Measurements from ENCODE around the gene MAP1LC3A. TPM values are rescaled to one million over a fixed set of nuclear protein-coding genes. Genes with fewer than 3 reads are reported as not detected.
A peak's percentile ranks its signal among the peaks of the same experiment; 100 is the strongest.

MAP1LC3A gene
- total RNA-seq, 2 donors from 2014 or later: 11.7 to 13.7 TPM

GRCh38 chr20:34522969-34523871 is 35.3 kb upstream of the MAP1LC3A start:
- Mint-ChIP-seq H3K36me3 (ENCODE audit: low read depth) (no peaks in the 10 kb centered on the region), H3K4me1 (peaks cover 31% of the 10 kb centered on the region), H3K27ac (peak overlapping the region; percentile 45), H3K27me3 (no peaks in the 10 kb centered on the region), H3K4me3 (peak overlapping the region; percentile 3)
- peak; percentile 74 for ATAC-seq
- no peaks in the 10 kb centered on the region for H3K9me3 ChIP-seq (ENCODE audit: control insufficient read depth, low read length, poor library complexity, severe bottlenecking)
- peak in 2 of 3 donors; percentile 22 to 36 for DNase-seq

- no peak for DNase-seq
- H3K27me3 Mint-ChIP-seq: no peaks in the 10 kb centered on the region
- H3K36me3 Mint-ChIP-seq (ENCODE audit: low read depth): no peaks in the 10 kb centered on the region
- no peak overlapping the region for H3K4me3 Mint-ChIP-seq
- peaks cover 25% of the 10 kb centered on the region for H3K4me1 Mint-ChIP-seq
- H3K9me3 ChIP-seq (ENCODE audit: control insufficient read depth, low read length, poor library complexity, severe bottlenecking): no peaks in the 10 kb centered on the region
- peak overlapping the region; percentile 37 for H3K27ac Mint-ChIP-seq
- ATAC-seq: no peak
These were observed 34.1 kb upstream of the MAP1LC3A start for GRCh38 chr20:34524426-34524825.

GRCh38 chr20:34525342-34525708 is 33.2 kb upstream of the MAP1LC3A start:
- Mint-ChIP-seq H3K4me1 (peaks cover 22% of the 10 kb centered on the region), H3K27ac (peak overlapping the region; percentile 37), H3K4me3 (no peak overlapping the region), H3K36me3 (ENCODE audit: low read depth) (no peaks in the 10 kb centered on the region), H3K27me3 (no peaks in the 10 kb centered on the region)
- no peaks in the 10 kb centered on the region for H3K9me3 ChIP-seq (ENCODE audit: control insufficient read depth, low read length, poor library complexity, severe bottlenecking)
- no peak for DNase-seq
- ATAC-seq: no peak

- ATAC-seq (no peak), DNase-seq (no peak)
- Mint-ChIP-seq H3K4me3 (no peak overlapping the region), H3K36me3 (ENCODE audit: low read depth) (no peaks in the 10 kb centered on the region), H3K27ac (peak overlapping the region; percentile 37), H3K27me3 (no peaks in the 10 kb centered on the region), H3K4me1 (peaks cover 25% of the 10 kb centered on the region)
- no peaks in the 10 kb centered on the region for H3K9me3 ChIP-seq (ENCODE audit: control insufficient read depth, low read length, poor library complexity, severe bottlenecking)
These were observed 32.7 kb upstream of the MAP1LC3A start for GRCh38 chr20:34525709-34526416.

GRCh38 chr20:34526466-34526865 is 32.1 kb upstream of the MAP1LC3A start:
- Mint-ChIP-seq H3K27me3 (no peaks in the 10 kb centered on the region), H3K4me3 (no peak overlapping the region), H3K27ac (no peak overlapping the region), H3K4me1 (peaks cover 26% of the 10 kb centered on the region), H3K36me3 (ENCODE audit: low read depth) (peaks cover 2% of the 10 kb centered on the region)
- no peaks in the 10 kb centered on the region for H3K9me3 ChIP-seq (ENCODE audit: control insufficient read depth, low read length, poor library complexity, severe bottlenecking)
- DNase-seq (no peak), ATAC-seq (no peak)

GRCh38 chr20:34527016-34527415 is 31.5 kb upstream of the MAP1LC3A start:
- DNase-seq (no peak), ATAC-seq (no peak)
- H3K4me3 Mint-ChIP-seq: no peak overlapping the region
- H3K4me1 Mint-ChIP-seq: peaks cover 25% of the 10 kb centered on the region
- no peaks in the 10 kb centered on the region for H3K27me3 Mint-ChIP-seq
- peaks cover 5% of the 10 kb centered on the region for H3K36me3 Mint-ChIP-seq (ENCODE audit: low read depth)
- H3K27ac Mint-ChIP-seq: no peak overlapping the region
- no peaks in the 10 kb centered on the region for H3K9me3 ChIP-seq (ENCODE audit: control insufficient read depth, low read length, poor library complexity, severe bottlenecking)

- peak overlapping the region; percentile 34 for H3K27ac Mint-ChIP-seq
These were observed 29.6 kb upstream of the MAP1LC3A start for GRCh38 chr20:34528921-34529297.

GRCh38 chr20:34529742-34530141 is 28.8 kb upstream of the MAP1LC3A start:
- no peak for ATAC-seq
- Mint-ChIP-seq H3K27me3 (no peaks in the 10 kb centered on the region), H3K36me3 (ENCODE audit: low read depth) (peaks cover 5% of the 10 kb centered on the region), H3K27ac (peak overlapping the region; percentile 75), H3K4me3 (no peak overlapping the region), H3K4me1 (peaks cover 18% of the 10 kb centered on the region)
- H3K9me3 ChIP-seq (ENCODE audit: control insufficient read depth, low read length, poor library complexity, severe bottlenecking): no peaks in the 10 kb centered on the region
- DNase-seq: no peak

More at GRCh38 chr20:34528921-34529297, 29.6 kb upstream of the MAP1LC3A start:
- DNase-seq: no peak
- H3K4me1 Mint-ChIP-seq: peaks cover 18% of the 10 kb centered on the region
- no peaks in the 10 kb centered on the region for H3K27me3 Mint-ChIP-seq
- no peak for ATAC-seq
- no peaks in the 10 kb centered on the region for H3K9me3 ChIP-seq (ENCODE audit: control insufficient read depth, low read length, poor library complexity, severe bottlenecking)
- peaks cover 5% of the 10 kb centered on the region for H3K36me3 Mint-ChIP-seq (ENCODE audit: low read depth)
- H3K4me3 Mint-ChIP-seq: no peak overlapping the region

GRCh38 chr20:34530342-34530741 is 28.2 kb upstream of the MAP1LC3A start:
- H3K36me3 Mint-ChIP-seq (ENCODE audit: low read depth): peaks cover 5% of the 10 kb centered on the region

GRCh38 chr20:34531608-34532265 is 26.8 kb upstream of the MAP1LC3A start:
- H3K4me1 Mint-ChIP-seq: peaks cover 12% of the 10 kb centered on the region
- peak overlapping the region; percentile 75 for H3K27ac Mint-ChIP-seq
- no peak overlapping the region for H3K4me3 Mint-ChIP-seq
- no peaks in the 10 kb centered on the region for H3K27me3 Mint-ChIP-seq
- DNase-seq: no peak
- H3K9me3 ChIP-seq (ENCODE audit: control insufficient read depth, low read length, poor library complexity, severe bottlenecking): no peaks in the 10 kb centered on the region
- ATAC-seq: no peak
- H3K36me3 Mint-ChIP-seq (ENCODE audit: low read depth): peaks cover 5% of the 10 kb centered on the region

More at GRCh38 chr20:34530342-34530741, 28.2 kb upstream of the MAP1LC3A start:
- Mint-ChIP-seq H3K4me1 (peaks cover 16% of the 10 kb centered on the region), H3K4me3 (no peak overlapping the region), H3K27me3 (no peaks in the 10 kb centered on the region), H3K27ac (peak overlapping the region; percentile 75)
- no peaks in the 10 kb centered on the region for H3K9me3 ChIP-seq (ENCODE audit: control insufficient read depth, low read length, poor library complexity, severe bottlenecking)
- ATAC-seq: no peak
- no peak for DNase-seq

GRCh38 chr20:34532320-34532719 is 26.2 kb upstream of the MAP1LC3A start:
- H3K27ac Mint-ChIP-seq: peak overlapping the region; percentile 75
- H3K4me1 Mint-ChIP-seq: peaks cover 12% of the 10 kb centered on the region
- no peaks in the 10 kb centered on the region for H3K27me3 Mint-ChIP-seq
- ATAC-seq (no peak), DNase-seq (no peak)
- peaks cover 5% of the 10 kb centered on the region for H3K36me3 Mint-ChIP-seq (ENCODE audit: low read depth)
- no peak overlapping the region for H3K4me3 Mint-ChIP-seq
- H3K9me3 ChIP-seq (ENCODE audit: control insufficient read depth, low read length, poor library complexity, severe bottlenecking): no peaks in the 10 kb centered on the region

- no peaks in the 10 kb centered on the region for H3K9me3 ChIP-seq (ENCODE audit: control insufficient read depth, low read length, poor library complexity, severe bottlenecking)
- DNase-seq (no peak), ATAC-seq (no peak)
- Mint-ChIP-seq H3K27me3 (no peaks in the 10 kb centered on the region), H3K4me1 (peaks cover 12% of the 10 kb centered on the region), H3K4me3 (no peak overlapping the region), H3K36me3 (ENCODE audit: low read depth) (peaks cover 5% of the 10 kb centered on the region), H3K27ac (no peak overlapping the region)
These were observed 25.8 kb upstream of the MAP1LC3A start for GRCh38 chr20:34532756-34533155.
